Activated T-cell treated with anti-CD3 and anti-CD28 coated beads, Interleukin-2, amount 50 U/mL, for 24 hours (primary cell): Measurements from ENCODE around the gene MYCN.

Experiments used
- DNase-seq: peaks from one replicate; pipeline ENCODE4 v3.0.0-alpha.2; 2020
- H3K27ac Mint-ChIP-seq: 2 replicates; pipeline ENCODE4 v1.8.0; 2020; ENCODE audit warnings: mild to moderate bottlenecking, mixed read lengths
- H3K27me3 Mint-ChIP-seq: 2 replicates; pipeline ENCODE4 v1.8.0; 2020; ENCODE audit warnings: mixed read lengths
- H3K36me3 Mint-ChIP-seq: 2 replicates; pipeline ENCODE4 v1.8.0; 2020; ENCODE audit warnings: low read depth, mixed read lengths
- H3K4me1 Mint-ChIP-seq: 2 replicates; pipeline ENCODE4 v1.8.0; 2020; ENCODE audit warnings: low read depth, mixed read lengths
- H3K4me3 Mint-ChIP-seq: 2 replicates; pipeline ENCODE4 v1.8.0; 2020; ENCODE audit warnings: mild to moderate bottlenecking, moderate library complexity, mixed read lengths
- H3K9me3 Mint-ChIP-seq: 2 replicates; pipeline ENCODE4 v1.8.0; 2020; ENCODE audit warnings: mixed read lengths

The MYCN gene

DNA sequence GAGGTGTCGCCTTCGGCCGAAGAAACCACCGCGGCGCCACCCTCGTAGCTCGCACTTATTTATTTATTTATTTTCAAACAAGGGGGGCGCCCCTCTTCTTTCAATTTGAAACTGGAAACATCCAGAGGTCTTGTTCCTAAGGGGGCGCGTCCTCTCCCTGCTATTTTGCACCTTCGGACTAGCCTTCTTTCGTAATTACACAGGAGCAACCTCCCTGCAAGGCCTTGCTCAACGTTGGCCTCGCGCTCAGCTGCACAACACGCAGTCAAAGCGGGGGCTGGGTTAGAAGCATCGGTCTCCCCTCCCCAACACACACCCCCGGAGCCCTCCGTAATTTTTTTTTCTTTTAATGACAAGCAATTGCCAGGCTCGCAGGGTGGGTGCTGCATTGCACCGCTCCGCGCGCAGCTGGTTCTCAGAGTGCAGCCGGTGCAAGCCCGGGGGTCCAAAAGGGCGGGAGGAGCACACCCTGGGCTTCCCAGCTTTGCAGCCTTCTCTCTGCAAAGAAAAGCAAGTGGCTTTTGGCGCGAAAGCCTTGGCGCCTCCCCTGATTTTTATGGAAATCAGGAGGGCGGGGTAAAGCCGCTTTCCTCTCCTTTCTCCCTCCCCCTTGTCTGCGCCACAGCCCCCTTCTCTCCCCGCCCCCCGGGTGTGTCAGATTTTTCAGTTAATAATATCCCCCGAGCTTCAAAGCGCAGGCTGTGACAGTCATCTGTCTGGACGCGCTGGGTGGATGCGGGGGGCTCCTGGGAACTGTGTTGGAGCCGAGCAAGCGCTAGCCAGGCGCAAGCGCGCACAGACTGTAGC lies at the start of gene MYCN:
TSS of gene MYCN (plus strand) at position 697 of the 807 bp plus-strand sequence. CDS start 1,515 bp downstream, outside the sequence.
- peak; percentile 63 for DNase-seq
- H3K27me3 Mint-ChIP-seq, result peaks cover 73% of the 10 kb centered on the region
- no peak within 1 kb of the TSS for H3K27ac Mint-ChIP-seq
- H3K4me1 Mint-ChIP-seq, result peaks cover 38% of the 10 kb centered on the region
- H3K36me3 Mint-ChIP-seq, result no peaks in the 10 kb centered on the region
- no peaks in the 10 kb centered on the region for H3K9me3 Mint-ChIP-seq
- peak within 1 kb of the TSS; percentile 60 for H3K4me3 Mint-ChIP-seq

GRCh38 chr2:15890936-15891905 lies 49.1 kb upstream of the MYCN start:
- DNase-seq, result no peak
- H3K27ac Mint-ChIP-seq, result no peak overlapping the region
- H3K27me3 Mint-ChIP-seq, result peaks cover 6% of the 10 kb centered on the region
- no peaks in the 10 kb centered on the region for H3K9me3 Mint-ChIP-seq
- no peaks in the 10 kb centered on the region for H3K4me1 Mint-ChIP-seq
- H3K4me3 Mint-ChIP-seq, result no peak overlapping the region
- no peaks in the 10 kb centered on the region for H3K36me3 Mint-ChIP-seq

DNA sequence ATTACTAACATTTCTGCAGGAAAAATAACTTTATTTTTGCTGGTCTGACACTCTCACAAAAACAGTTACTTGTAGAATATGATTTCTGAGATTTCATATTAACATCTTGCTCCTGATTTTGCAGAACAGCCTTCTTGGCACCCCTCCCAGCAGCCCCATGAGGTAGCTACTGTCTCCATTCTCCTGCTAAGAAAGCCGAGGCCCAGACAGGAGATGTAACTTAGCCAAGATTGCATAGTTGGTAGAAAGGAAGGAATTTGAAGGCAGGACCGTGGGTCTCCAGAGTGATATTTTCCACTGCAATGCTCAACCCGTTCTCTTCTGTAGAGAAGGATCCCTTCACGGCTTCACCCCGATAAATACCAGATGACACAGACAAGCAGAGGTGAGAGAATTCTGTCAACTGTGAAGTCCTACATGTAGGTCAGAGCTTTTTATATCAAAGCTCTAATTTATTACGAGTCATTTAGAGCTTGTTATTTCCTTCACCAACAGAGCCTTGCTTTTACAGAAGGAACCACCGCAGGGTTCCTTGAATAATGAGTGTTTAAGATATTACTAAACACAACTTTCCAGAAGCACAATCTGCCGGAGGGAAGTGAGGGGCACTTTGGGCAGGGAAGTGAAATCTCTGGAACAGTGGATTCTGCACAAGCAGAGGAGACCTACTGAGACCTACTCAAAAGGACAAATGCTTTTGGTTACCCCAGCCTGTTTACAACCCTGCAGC lies 48.0 kb upstream of the MYCN start:
- Mint-ChIP-seq H3K4me1 (no peaks in the 10 kb centered on the region), H3K27me3 (peaks cover 6% of the 10 kb centered on the region), H3K4me3 (no peak overlapping the region), H3K36me3 (no peaks in the 10 kb centered on the region), H3K27ac (no peak overlapping the region), H3K9me3 (no peaks in the 10 kb centered on the region)
- DNase-seq, result no peak

DNA sequence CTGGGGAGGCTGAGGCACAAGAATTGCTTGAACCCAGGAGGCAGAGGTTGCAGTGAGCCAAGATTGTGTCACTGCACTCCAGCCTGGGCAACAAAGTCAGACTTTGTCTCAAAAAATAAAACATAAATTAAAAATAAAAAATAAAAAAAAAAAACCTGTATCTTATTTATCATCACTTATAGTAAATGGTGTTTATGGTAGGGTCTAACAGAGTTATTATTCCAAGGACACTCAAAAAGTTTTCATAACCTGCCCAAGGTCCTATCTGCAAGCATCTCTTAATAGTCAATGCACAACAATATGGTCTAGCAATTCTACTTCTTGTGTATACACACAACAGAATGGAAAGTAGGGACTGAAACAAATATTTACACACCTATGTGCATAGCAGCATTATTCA lies 47.3 kb upstream of the MYCN start:
- H3K4me1 Mint-ChIP-seq, result no peaks in the 10 kb centered on the region
- no peak overlapping the region for H3K27ac Mint-ChIP-seq
- peaks cover 6% of the 10 kb centered on the region for H3K27me3 Mint-ChIP-seq
- no peaks in the 10 kb centered on the region for H3K9me3 Mint-ChIP-seq
- no peaks in the 10 kb centered on the region for H3K36me3 Mint-ChIP-seq
- H3K4me3 Mint-ChIP-seq, result no peak overlapping the region
- DNase-seq, result no peak

- H3K4me1 Mint-ChIP-seq, result no peaks in the 10 kb centered on the region
- H3K27me3 Mint-ChIP-seq, result peaks cover 6% of the 10 kb centered on the region
- H3K9me3 Mint-ChIP-seq, result no peaks in the 10 kb centered on the region
- DNase-seq, result no peak
- H3K36me3 Mint-ChIP-seq, result no peaks in the 10 kb centered on the region
- no peak overlapping the region for H3K4me3 Mint-ChIP-seq
- no peak overlapping the region for H3K27ac Mint-ChIP-seq
Observed at GRCh38 chr2:15893689-15894480, 46.5 kb upstream of the MYCN start.

DNA sequence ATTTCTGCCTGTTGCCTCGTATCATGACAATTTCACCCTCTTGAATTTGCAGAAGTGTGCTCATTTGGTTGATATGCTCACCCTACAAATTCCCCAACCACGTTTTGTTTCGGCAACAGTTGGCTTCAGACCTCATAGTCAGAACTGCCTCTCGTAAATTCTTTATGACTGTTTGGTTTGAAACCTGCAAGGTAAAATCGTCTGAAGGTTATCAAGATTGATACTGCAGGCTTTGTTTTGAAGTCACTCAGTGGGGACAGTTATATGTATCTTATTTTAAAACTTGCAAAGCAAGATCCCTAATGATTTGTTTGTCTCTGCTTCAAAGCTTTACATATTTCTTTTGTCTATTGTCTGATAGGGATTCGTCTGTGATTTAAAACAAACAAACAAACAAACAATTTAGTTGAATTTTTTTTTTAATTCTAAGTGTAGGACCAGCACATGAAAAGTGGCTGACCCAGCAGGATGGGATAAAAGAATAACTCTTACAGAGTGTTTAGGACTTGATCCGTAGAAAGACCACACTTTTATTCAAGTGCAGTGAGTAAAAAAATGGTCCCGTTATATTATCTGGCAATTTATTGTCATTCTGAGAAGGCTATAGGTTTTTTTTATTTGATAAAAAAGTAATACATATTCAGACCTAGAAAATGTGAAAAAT lies 45.7 kb upstream of the MYCN start:
- Mint-ChIP-seq H3K9me3 (no peaks in the 10 kb centered on the region), H3K36me3 (no peaks in the 10 kb centered on the region), H3K4me1 (no peaks in the 10 kb centered on the region), H3K27me3 (peaks cover 6% of the 10 kb centered on the region), H3K27ac (no peak overlapping the region), H3K4me3 (no peak overlapping the region)
- no peak for DNase-seq

DNA sequence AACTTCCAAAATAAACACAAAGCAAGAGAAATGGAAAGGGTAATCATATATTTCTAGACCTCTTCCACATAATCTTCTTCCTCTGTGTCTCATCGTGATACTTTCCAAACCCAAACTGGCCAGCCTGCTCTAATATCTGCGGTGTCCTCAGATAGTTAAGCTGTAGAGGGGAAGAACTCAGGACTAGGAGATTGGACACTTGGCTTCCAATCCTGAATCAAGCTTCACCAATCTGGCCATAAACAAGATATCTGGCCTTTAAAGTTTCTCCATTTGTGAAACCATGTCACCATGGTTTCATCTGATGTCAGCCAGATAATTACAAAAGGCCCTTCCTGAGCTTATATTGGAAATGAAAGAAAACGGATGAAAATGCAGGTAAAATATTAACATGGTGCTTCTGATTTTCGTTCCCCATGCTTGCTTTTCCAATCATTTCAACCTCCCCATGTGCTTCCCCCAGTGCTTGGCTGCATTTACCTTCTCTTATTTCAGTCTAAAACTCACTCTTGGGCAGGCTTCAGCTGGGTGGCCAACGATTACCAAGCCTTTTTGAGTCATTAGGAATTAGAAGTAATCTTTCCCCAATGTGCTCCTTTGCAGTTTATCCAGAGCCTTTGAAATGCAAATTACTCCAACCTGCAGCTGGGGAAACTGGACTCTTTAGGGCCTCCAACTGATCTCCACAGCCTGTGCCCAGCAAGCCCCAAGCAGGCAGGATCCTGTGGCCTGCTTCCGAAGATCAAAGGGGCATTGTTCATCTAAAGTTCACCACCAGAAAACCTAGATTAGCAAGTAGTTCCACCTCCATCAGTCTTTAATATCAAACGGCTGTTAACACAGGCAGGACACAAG lies 44.5 kb upstream of the MYCN start:
- Mint-ChIP-seq H3K9me3 (no peaks in the 10 kb centered on the region), H3K27ac (no peak overlapping the region), H3K4me1 (no peaks in the 10 kb centered on the region), H3K36me3 (no peaks in the 10 kb centered on the region), H3K4me3 (no peak overlapping the region), H3K27me3 (peaks cover 6% of the 10 kb centered on the region)
- DNase-seq, result no peak

DNA sequence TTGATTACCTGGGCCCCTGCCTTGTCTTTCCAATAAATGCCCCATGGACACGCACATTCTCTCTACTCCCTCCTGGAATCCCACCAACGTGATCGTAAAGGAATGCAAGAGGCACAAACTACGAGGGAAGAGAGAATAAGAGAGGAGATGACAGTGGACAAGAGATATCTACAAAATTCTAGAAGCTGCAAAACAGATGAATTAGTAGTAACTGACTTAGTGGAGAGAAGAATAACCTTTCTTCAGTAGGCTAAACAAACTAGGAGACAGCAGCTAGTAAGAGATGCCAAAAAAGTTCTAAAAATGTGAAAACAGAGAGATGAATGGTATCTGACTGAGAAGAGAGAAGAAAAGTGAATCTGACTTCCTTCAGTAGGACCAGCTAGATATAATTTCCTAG lies 43.5 kb upstream of the MYCN start:
- DNase-seq, result no peak
- H3K4me3 Mint-ChIP-seq, result no peak overlapping the region
- peaks cover 6% of the 10 kb centered on the region for H3K27me3 Mint-ChIP-seq
- H3K27ac Mint-ChIP-seq, result no peak overlapping the region
- H3K9me3 Mint-ChIP-seq, result no peaks in the 10 kb centered on the region
- no peaks in the 10 kb centered on the region for H3K36me3 Mint-ChIP-seq
- no peaks in the 10 kb centered on the region for H3K4me1 Mint-ChIP-seq

DNA sequence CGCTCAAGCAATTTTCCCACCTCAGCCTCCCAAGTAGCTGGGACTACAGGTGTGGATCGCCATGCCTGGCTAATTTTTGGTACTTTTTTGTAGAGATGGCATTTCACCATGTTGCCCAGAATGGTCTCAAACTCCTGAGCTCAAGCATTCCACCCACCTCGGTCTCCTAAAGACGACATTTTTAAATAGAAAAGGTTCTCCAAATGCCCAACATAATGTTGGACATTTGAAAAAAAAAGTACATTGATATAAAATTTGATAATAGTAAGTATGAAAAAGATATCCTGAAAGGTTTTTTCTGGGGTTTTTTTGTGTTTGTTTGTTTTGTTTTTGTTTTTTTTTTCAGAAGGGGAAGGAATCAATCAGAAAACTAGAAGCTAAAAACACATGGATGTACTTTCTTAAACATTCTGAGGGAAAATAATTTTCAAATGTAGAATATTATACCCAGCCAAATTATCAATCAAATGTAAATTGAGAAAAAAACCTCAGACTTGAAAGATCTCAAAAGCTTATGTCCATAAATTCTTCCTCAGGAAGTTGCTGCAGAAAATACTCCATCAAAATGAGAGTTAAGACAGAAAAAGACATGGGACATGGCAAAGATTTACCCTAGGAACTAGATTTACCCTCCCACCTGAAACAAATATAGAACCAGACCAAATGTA lies 42.8 kb upstream of the MYCN start:
- no peak overlapping the region for H3K27ac Mint-ChIP-seq
- no peaks in the 10 kb centered on the region for H3K36me3 Mint-ChIP-seq
- H3K9me3 Mint-ChIP-seq, result no peaks in the 10 kb centered on the region
- no peak for DNase-seq
- no peak overlapping the region for H3K4me3 Mint-ChIP-seq
- H3K27me3 Mint-ChIP-seq, result peaks cover 4% of the 10 kb centered on the region
- no peaks in the 10 kb centered on the region for H3K4me1 Mint-ChIP-seq

- Mint-ChIP-seq H3K4me1 (no peaks in the 10 kb centered on the region), H3K9me3 (no peaks in the 10 kb centered on the region), H3K36me3 (no peaks in the 10 kb centered on the region), H3K4me3 (no peak overlapping the region), H3K27ac (no peak overlapping the region), H3K27me3 (peaks cover 8% of the 10 kb centered on the region)
- DNase-seq, result no peak
Observed at GRCh38 chr2:15899327-15899612, 41.1 kb upstream of the MYCN start.

- Mint-ChIP-seq H3K4me1 (no peaks in the 10 kb centered on the region), H3K4me3 (no peak overlapping the region), H3K36me3 (no peaks in the 10 kb centered on the region), H3K27ac (no peak overlapping the region), H3K9me3 (no peaks in the 10 kb centered on the region), H3K27me3 (peaks cover 8% of the 10 kb centered on the region)
- no peak for DNase-seq
Observed at GRCh38 chr2:15899751-15900493, 40.4 kb upstream of the MYCN start.
